GM18519 (cell line): ENCODE results near the gene ZFP36.

Experiments used
- ATAC-seq: cut with Tn5 transposase; IDR thresholded peaks from one replicate; pipeline ENCODE4 v1.9.1; 2021; ENCODE audit warnings: mild to moderate bottlenecking, moderate library complexity; ENCODE audit not compliant: unreplicated experiment, low FRiP score

The ZFP36 gene

DNA sequence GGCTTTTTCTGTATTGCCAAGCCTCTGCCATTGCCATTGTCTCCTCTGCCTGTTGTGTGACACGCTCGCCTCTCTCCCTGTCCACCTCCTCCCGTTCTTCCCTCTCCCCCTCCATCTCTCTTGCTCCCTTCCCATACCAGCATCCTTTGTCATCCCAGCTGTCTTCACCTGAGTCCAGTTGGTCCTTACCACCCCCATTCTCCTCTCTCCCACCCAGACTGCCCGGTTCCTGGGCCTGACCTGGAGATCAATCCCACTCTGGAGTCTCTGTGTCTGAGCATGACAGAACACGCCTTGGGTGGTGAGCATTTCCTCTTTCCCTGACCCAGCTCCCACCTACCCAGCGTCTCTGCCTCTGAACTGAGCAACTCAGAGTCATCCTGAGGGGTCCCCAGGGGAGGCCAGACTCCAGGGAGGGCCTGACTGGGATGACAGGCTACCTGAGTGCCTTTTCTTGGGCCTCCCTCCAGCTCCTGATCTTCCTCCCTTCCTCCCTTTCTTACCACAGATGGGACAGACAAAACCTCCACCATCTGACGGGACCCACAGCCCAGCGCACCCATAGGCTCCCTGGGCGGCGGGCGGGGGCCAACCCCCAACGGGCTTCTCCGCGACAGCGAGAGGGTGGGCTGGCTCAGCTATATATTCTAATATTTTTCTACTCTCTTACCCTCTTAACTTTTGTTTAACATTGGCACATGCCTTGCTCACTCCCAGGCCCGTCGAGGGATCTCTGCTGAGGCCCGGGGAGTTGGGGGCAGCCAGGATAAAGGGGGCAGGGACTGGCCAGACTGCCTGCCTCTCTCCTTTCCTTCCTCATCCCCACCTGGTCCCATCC lies 23.4 kb upstream of the ZFP36 start:
- no peak for ATAC-seq

DNA sequence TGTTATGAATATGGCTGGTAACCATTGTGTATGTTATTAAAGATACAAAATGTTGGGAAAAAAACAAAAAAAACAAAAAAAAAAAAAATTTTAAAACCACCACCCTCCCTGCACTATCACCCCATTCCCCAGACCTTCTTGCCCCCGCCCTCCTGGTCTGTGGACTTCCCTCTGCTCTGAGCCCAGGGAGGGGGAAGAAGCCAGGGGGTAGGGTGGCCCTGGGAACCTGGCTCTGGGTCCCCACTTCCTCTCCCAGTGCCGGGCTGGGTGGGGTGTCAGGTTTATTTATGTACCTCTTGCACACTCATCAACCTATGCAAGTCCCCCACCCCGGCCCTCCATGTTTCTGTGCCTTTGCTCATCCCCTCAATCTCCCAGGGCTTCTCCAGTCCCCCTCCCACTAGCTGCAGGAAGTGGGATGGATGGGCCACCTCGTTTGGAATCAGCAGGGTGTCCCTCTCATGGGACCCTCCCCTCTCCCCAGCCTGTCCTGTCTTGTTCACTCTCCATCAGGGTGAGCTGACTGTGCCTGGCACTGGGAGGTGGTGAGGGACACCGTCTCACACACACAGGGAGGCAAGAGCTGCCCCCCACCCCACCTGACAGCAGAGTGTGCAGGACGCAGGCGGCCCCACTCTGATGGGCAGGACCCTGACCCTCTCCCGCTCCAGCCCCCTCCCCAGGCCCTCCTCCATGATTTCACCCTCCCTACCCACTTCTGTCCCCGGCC lies 21.6 kb upstream of the ZFP36 start:
- ATAC-seq = no peak

DNA sequence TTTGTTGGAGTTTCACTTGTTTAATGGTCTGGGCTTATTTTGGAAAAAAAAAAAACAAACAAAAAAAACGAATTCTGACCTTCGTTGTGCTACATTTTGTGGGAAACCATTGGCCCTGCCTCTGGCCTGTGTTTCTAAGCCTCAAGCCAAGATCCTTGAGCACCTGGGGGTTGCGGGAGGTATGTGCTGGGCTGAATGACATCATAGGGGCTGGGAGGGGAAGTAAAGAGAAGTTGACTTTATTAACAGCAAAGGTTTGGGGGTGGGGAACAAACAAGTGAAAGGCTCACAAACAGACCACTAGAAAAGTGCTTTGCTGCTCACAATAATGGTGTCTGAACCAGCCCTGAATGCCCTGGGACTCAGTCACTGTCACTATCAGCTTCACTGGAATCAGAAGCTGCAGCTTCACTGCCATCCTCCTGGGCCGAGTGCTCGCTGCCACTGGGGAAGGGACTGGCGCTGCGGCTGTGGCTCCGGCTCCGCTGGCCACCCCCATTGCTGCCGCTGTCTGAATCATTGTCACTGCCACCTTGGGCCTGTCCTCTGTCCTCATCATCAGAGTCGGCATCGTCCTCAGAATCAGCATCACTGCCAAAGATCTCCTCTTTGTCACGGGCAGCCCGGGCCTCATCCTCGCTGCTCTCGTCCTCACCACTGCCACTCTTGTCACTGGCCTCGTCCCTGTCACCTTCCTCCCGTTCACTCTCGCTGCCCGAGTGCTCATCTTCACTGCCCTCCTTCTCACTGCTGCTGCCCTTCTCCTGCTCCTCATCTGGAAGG lies 20.8 kb upstream of the ZFP36 start:
- ATAC-seq = no peak

DNA sequence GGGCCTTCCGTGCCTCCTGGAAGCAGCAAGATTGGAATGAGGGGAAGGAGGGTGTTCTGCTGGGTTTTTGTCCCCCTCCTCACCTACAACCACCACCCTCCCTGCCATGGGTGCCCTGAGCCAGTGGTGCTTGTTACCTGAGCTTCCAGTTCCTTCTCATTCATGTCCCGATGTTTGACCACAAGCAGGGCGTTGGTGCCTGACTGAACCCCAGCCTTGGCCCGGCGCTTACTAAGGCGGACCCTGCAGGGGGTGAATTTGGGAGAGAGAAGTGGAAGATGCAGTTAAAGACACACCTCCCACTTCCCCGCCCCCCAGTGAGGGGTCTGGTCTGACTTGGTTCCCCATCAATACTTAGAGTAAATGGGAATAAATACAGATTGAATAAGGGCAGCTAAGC lies 20.1 kb upstream of the ZFP36 start:
- ATAC-seq = no peak

DNA sequence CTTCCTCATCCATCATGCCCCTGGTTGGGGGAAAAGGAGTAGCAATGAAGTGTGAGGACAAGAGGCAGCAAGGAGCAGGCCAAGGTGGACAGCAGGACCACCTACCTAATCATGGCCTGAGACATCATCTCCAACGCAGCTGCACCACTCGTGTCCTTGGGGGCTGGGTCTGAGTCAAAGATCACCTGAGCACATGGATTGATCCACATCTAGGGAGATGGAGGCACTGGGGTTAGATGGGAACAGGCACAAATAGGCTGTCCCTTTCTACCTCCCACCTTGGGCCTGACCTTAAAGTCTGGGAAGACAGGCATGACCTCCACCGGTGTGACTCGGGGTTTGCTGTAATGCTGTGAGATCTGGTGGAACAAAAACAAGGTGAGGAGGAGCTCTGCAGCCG lies 18.0 kb upstream of the ZFP36 start:
- no peak for ATAC-seq

DNA sequence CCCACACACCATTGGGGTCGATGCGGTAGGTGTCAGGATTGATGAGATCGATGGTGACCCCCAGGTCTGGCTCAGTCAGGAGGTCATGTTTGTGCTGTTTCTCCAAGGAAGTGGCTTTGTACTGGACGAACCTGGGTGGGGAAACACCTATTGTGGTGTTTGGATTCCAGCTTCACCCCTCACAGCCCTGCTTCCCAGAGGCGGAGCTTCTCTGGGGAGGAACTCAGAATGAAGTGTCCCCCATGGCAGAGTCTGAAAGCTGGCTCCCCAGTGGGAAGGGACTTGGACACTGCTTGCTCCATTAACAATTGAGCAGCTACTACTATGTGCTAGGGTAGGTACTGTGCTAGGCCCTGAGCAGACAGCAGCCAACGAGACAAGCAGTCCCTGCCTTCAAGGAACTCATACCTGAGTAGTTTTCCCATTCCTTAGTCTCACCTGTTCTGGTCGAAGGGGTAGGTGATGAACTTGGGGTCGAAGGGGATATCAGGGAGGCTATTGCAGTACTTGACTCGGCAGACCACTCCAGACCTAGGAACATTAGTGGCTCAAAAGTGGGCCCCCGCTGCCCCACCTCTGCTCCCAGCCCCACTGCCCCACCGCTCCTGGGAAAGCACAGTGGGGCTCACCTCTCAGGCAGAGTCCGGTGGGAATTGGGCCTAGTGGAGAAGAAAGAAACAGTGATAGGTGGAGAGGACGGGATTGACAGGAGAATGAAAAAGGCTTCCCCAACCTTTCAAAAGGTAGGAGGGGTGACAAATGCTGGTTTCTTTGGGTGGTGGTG lies 16.8 kb upstream of the ZFP36 start:
- ATAC-seq = no peak

DNA sequence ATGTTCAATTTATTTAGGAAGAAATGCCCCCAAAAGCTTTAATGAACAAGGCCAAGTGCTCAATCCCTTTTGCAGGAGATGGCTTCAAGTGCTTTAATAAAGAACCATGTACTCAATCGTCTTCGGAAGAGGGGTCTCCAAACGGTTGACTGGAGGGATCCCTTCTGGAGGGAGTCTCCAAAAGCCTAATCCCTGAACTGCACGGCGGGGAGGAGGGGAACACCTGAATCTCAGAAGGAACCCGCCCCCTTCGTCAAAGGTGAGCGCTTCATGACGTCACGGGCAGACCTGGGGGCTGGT lies 16.2 kb upstream of the ZFP36 start:
- no peak for ATAC-seq

DNA sequence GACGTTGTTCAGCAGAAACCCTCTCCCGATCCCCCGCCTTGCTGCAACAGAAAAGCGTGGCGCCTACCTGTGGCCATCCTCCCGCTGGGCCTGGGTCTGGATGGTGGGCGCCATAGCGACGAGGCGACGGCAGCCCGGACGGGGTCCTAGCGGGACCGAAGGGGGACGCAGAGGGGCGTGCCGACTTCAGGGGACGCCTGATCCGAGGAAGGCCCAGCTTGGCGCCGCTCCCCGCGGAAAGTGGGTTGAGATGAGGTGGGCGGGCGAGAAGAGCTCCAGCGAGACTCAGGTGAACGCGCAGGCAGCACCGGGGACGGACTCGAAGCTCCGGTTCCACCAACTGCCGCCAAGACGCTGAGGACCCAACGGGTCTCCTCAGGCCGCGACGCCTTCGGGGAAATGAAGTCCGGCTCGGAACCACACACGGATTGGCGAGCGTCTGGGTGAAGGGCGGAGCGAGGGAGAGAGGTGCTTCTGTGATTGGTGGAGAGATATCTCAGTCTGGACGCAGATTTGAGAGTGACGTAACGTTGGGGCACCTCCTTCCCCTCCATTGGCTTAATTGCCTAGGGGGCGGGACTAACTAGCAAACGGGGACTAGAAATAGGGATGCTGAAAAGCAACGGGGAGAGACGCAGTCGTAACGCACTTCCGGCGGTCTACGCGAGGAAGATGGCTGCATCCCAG lies 15.8 kb upstream of the ZFP36 start, which contains the start of the genes MED29 and PAF1:
Gene MED29, plus strand, starts transcription at position 628 of the 687 bp plus-strand sequence. Its CDS starts 45 bp downstream, at position 673.
Gene PAF1, minus strand, starts transcription at position 356 of the 687 bp plus-strand sequence. Its CDS starts 242 bp downstream, at position 114.
- peak; percentile 70 for ATAC-seq

DNA sequence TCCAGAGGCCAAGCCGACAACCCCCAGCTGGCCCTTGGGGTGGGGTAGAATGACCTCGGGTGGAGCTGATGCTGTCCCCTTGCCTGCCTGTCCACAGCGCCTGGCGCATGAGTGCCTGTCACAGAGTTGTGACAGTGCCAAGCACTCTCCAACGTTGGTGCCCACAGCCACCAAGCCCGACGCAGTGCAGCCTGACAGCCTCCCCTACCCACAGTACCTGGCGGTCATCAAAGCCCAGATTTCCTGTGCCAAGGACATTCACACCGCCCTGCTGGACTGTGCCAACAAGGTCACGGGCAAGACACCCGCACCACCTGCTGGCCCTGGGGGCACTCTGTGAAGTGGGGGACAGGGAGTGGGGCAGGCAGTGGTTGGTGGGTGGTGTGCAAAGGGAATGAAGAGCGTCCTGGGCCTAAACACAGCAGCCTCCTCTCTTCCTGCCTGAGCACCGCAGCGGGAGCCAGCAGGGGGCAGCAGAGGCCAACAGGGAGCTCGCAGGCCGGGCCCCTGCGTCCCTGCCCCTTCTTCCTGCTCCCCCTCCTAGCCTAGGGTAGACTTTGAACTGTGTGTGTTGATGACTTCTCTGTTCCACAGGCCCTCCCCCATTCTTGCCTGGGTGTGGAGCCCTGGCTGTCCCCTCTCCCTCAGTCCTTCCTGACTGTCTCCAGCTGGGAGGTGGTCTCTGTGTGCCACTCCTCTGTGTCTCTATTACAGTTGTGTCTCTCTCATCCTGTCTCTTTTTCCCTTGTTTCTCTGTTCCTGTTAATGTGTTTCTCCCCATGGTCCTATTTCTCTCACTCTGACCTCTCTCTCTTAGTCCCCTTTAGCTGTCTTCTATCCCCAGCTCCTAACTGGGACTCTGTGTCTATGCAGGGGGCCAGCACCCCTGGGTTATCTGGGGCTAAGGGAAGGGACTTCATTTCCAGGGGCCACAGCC lies 9.0 kb upstream of the ZFP36 start:
- ATAC-seq = no peak

DNA sequence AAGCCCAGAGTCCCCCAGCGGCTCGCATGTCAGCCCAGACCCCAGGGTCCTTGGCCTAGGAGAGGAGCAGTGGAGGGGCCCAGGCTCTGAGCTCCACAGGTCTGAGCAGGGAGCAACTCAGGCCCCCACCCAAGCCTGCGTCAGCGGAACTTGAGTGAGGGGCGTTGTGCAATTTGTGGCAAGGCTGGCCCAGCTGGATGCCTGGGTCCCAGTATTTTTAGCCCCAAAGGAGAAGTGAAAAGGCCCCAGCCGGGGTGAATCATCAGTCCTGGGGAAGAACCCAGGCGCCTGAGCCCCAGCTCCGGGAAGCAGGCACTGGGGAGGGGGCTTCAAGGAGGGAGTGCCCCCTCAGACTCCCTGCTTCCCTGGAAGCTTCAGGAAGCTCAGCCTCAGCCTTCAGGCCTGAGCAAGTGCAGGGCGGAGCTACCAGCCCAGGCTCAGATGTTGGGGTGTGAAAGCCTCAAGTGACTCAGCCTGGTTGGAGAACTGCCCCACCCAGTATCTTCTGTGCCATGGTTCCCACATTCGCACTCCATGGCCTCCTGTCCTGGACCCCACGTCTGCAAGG lies 8.3 kb upstream of the ZFP36 start:
- ATAC-seq = no peak

DNA sequence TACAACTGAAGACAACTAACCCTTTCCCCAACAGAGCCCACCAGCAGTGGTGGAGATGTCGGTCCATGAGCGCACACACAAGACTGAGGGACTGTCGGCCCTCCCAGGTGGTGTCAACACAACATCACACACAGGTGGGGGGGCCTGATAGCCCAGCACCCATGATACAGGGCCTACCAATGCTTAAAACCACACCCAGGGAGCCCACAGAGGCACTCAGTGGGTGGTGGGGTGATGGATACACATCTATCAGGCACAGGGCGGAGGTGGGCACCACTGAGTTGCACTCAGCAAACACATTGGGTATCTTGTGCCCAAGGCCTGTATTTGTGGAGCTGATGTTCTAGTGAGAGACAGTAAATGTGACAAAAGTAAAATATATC lies 7.0 kb upstream of the ZFP36 start:
- no peak for ATAC-seq

DNA sequence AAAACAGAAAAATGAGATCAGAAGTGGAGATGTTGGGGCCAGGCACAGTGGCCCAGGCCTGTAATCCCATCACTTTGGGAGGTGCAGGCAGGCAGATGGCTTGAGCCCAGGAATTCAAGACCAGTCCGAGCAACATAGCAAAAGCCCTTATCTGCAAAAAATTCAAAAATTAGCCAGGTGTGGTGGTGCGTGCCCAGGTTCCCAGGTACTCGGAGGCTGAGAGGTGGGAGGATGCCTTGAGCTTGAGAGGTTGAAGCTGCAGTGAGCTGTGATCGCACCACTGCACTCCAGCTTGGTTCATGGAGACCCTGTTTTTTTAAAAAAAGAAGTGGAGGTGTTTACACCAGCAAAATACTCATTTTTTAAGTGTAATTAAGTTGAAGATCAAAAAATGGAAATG lies 6.6 kb upstream of the ZFP36 start:
- ATAC-seq = no peak

DNA sequence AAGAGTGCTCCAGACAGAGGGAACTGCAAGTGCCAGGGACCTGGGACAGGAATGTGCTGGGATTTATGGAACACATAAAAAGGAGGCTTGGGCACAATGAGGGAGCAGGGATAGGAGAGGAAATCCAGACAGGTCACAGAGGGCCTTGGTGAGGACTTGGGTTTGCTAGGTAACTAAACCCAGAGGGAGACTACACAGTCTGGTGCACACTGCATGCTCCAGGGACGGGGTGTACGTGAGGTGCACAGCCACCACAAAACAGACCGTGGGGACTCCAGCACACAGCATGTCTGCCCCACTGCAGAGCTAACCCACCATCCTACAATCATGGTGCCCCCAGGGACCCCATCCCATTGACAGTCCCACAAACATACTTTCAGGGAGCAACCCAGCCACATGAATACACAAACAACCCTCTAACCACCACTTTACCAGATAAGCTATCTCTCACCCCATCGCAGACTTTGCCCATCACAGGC lies 5.5 kb upstream of the ZFP36 start:
- ATAC-seq = no peak

DNA sequence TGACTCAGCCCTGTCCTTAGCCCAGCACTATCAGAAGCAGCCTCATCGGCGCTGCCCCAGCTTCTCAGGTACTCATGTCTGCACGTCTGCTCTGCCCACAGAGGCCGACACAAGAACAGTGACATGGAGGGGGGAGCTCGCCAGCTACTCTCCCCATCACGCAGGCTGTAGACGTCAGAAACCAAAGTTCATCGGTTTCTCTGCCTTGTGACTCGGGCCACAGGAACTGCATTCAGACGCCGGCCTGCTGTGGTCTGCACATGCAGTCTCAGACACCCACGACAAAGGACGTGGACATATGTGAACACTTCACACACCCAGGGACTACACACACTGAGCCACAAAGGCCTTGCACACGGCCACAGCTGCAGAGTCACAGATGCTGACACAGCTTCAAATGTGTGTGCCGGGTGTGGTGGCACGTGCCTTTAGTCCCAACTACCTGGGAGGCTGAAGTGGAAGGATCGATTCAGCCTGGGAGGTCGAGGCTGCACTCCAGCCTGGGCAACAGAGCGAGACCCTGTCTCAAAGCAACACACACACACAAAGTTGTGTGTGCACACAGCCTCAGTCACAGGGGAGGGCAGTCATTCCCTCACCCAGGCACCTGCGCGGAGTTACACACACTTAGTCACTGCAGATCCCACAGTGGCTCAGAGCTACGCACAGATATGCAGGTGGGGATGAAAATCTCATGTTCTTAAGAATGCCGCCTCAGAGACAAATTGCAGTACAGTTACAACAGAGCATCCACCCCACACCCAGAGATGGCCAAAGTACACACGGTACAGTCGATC lies 4.9 kb upstream of the ZFP36 start:
- ATAC-seq = no peak

DNA sequence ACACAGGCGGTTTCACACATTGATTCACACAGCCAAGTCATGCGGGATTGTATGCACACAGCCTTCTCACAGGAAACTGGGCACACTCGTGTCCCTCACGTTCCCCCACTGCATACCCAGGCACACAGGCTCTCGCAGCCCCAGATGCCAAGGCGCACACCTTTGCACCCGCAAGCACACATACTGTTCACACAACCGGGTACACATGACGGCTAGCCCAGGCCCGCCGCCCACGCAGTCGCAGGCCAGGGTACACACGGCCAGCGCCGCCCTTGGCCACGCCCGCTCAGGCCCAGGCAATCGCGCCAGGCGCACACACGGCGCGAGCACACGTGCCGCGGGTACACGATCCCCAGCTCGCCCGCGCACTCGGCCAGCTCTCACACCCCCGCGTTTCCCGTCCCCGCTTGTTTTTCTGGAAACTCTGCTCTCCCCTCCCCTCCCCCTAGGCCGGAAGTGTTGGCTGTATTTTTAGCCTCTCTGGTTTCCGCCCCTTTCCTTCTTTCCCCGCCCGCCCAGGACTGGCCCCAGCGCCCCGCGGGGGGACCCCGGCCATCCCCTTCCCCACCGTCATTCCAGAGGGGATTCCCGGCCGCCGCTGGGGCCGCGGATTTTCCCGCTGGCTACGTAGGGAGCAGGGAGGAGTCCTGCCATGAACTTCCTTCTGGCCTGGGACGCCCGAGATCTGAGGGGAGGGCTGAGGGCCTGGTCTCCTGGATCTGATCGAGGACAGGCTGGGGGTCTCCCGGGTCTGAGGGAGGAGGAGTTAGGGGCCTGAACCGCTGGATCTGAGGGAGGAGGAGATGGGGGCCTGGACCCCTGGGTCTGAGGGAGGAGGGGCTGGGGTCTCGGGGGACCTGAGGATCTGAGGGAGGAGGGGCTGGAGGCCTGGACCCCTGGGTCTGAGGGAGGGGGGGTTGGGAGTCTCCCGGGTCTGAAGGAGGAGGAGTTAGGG lies 4.0 kb upstream of the ZFP36 start:
- ATAC-seq = no peak
